Mesodermal cell (in vitro differentiated cells): Measurements from ENCODE around the gene PNLIPRP2. TPM values are rescaled to one million over a fixed set of nuclear protein-coding genes. Genes with fewer than 3 reads are reported as not detected.

Experiments used
- H3K27ac ChIP-seq: 2 replicates; pipeline ENCODE4 v1.7.0; 2013; ENCODE audit warnings: mild to moderate bottlenecking, low read depth, low read length, moderate library complexity; ENCODE audit not compliant: severe bottlenecking
- H3K36me3 ChIP-seq: 2 replicates; pipeline ENCODE4 v1.7.1; 2013; ENCODE audit warnings: mild to moderate bottlenecking, low read length, moderate library complexity; ENCODE audit not compliant: control insufficient read depth, insufficient read depth
- H3K4me1 ChIP-seq: one replicate; pipeline ENCODE4 v1.7.1; 2013; ENCODE audit warnings: mild to moderate bottlenecking, low read length; ENCODE audit not compliant: insufficient read depth, control insufficient read depth, poor library complexity, severe bottlenecking
- H3K4me3 ChIP-seq: 2 replicates; pipeline ENCODE4 v1.7.0; 2013; ENCODE audit warnings: low read length, control low read depth, mild to moderate bottlenecking; ENCODE audit not compliant: insufficient read depth, poor library complexity, severe bottlenecking; ENCODE audit errors: extremely low read depth
- H3K9me3 ChIP-seq: 2 replicates; pipeline ENCODE4 v1.7.1; 2013; ENCODE audit warnings: mild to moderate bottlenecking, low read length, moderate library complexity; ENCODE audit not compliant: control insufficient read depth
- WGBS, 2 experiments: methylation state at CpG; one replicate each; pipeline ENCODE4 v1.1.5; 2013; ENCODE audit warnings: missing lambda C conversion rate in 2 of 2; ENCODE audit not compliant: insufficient coverage in 2 of 2; 5-methylcytosine and 5-hydroxymethylcytosine counted together
- polyA plus RNA-seq, 2 experiments: library from polyadenylated mRNA; stranded (reverse); fragments of 50-300 nt; gene quantifications; one replicate each; pipeline ENCODE4 v1.2.3, GENCODE V29; 2013

PNLIPRP2 gene
- not detected for polyA plus RNA-seq (2013, experiment 1 of 2)
- polyA plus RNA-seq (2013, experiment 2 of 2), result not detected

DNA sequence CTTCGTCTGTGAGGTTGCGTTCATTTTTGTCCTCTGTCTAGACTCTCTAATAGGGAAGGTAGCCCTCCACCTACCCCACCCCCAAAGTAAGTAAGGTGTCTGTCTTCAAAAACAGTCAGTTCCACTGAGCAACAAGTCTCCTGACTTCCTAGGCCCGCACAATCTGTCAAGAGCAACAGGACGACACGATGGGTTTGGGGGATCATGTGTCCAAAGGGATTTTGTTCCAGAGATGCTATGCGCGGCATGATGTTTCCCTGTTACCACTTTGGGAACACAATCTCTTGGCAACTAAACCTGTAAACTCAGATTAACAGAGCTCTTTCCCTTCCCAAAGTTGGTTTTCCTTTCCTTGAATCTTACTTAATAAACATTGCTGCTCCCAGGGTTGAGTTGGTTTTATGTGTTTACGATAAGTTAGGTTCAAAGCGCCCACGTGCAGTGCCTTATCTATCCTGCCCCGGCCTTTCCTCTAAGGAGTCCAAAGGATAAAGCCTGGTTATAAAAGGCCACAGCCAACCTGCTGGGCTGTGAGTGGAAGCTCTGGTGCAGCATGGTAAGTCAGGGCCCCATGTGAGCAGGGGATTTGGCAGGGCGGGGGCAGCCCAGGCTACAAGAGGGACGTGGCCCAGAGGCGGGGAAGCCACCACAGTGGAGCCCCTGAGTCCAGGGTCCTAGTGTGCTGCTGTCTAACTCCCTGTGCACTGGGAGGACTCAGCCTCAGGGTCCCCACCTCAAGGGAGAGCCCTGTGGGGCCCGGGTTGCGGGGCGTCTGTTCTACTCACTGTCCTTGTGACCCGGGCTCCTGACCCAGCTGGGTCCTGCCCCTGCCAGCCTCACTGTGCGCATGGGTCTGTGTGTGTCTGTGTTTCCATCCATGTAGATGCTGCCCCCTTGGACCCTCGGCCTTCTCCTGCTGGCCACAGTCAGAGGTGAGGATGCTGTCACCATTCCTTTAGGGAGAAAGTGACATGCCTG is at the start of gene PNLIPRP2:
TSS of gene PNLIPRP2 (plus strand) at position 531 of the 978 bp plus-strand sequence.
- 82 to 96% methylated on average over 5 to 14 of the region's 20 CpGs for WGBS, 2 experiments
- H3K9me3 ChIP-seq, result no peaks in the 10 kb centered on the region
- no peak within 1 kb of the TSS for H3K4me3 ChIP-seq
- H3K4me1 ChIP-seq, result no peaks in the 10 kb centered on the region
- no peak within 1 kb of the TSS for H3K27ac ChIP-seq
- no peaks in the 10 kb centered on the region for H3K36me3 ChIP-seq

DNA sequence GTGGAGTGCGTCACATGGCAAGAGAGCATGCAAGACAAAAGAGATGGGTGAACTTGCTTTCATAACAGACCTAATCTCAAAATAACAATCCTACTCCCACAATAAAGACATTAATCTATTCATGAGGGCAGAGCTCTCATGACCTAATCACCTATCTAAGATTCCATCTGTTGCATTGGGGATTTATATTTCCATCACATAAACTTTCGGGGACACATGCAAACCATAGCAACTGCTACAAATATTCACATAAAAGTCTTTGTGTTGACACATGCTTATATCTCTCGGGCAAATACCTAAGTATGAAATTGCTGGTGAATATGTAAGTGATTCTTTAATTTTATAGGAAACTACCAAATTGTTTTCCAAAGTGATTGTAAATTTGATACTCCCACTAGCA is 46.0 kb upstream of the PNLIPRP2 start:
- 80% methylated on average over 1 of the region's 3 CpGs; no CpG with 5 or more reads in 1 of the 2 experiments for WGBS, 2 experiments
- no peaks in the 10 kb centered on the region for H3K4me1 ChIP-seq
- no peak overlapping the region for H3K27ac ChIP-seq
- no peaks in the 10 kb centered on the region for H3K9me3 ChIP-seq
- H3K36me3 ChIP-seq, result no peaks in the 10 kb centered on the region
- no peak overlapping the region for H3K4me3 ChIP-seq

- Histone ChIP-seq H3K36me3 (no peaks in the 10 kb centered on the region), H3K4me3 (no peak overlapping the region), H3K9me3 (no peaks in the 10 kb centered on the region), H3K27ac (no peak overlapping the region), H3K4me1 (no peaks in the 10 kb centered on the region)
- 85 to 91% methylated on average over 3 to 4 of the region's 8 CpGs for WGBS, 2 experiments
These were observed 32.7 kb upstream of the PNLIPRP2 start for GRCh38 chr10:116587878-116588591.

- WGBS, 2 experiments, result 92% methylated on average over 2 of the region's 2 CpGs; no CpG with 5 or more reads in 1 of the 2 experiments
These were observed 31.8 kb upstream of the PNLIPRP2 start for GRCh38 chr10:116588995-116589394.

GRCh38 chr10:116589926-116590325 is 30.8 kb upstream of the PNLIPRP2 start:
- Histone ChIP-seq H3K4me3 (no peak overlapping the region), H3K27ac (no peak overlapping the region), H3K4me1 (no peaks in the 10 kb centered on the region), H3K9me3 (no peaks in the 10 kb centered on the region), H3K36me3 (no peaks in the 10 kb centered on the region)
- WGBS, 2 experiments, result 60 to 71% methylated on average over 1 of the region's 2 CpGs

More at GRCh38 chr10:116588995-116589394, 31.8 kb upstream of the PNLIPRP2 start:
- no peak overlapping the region for H3K27ac ChIP-seq
- no peaks in the 10 kb centered on the region for H3K9me3 ChIP-seq
- H3K36me3 ChIP-seq, result no peaks in the 10 kb centered on the region
- no peak overlapping the region for H3K4me3 ChIP-seq
- no peaks in the 10 kb centered on the region for H3K4me1 ChIP-seq

GRCh38 chr10:116590590-116591444 is 29.9 kb upstream of the PNLIPRP2 start, which contains the start of gene PNLIPRP1:
Gene PNLIPRP1 (plus strand): TSS chr10:116590959. CDS start chr10:116591130, 171 bp downstream.
- no peak within 1 kb of the TSS for H3K27ac ChIP-seq
- H3K4me1 ChIP-seq, result no peaks in the 10 kb centered on the region
- H3K36me3 ChIP-seq, result no peaks in the 10 kb centered on the region
- H3K4me3 ChIP-seq, result no peak within 1 kb of the TSS
- 96 to 97% methylated on average over 3 of the region's 9 CpGs for WGBS, 2 experiments
- H3K9me3 ChIP-seq, result no peaks in the 10 kb centered on the region

GRCh38 chr10:116593139-116593740 is 27.5 kb upstream of the PNLIPRP2 start:
- 79 to 91% methylated on average over 3 to 4 of the region's 5 CpGs for WGBS, 2 experiments
- no peaks in the 10 kb centered on the region for H3K4me1 ChIP-seq

DNA sequence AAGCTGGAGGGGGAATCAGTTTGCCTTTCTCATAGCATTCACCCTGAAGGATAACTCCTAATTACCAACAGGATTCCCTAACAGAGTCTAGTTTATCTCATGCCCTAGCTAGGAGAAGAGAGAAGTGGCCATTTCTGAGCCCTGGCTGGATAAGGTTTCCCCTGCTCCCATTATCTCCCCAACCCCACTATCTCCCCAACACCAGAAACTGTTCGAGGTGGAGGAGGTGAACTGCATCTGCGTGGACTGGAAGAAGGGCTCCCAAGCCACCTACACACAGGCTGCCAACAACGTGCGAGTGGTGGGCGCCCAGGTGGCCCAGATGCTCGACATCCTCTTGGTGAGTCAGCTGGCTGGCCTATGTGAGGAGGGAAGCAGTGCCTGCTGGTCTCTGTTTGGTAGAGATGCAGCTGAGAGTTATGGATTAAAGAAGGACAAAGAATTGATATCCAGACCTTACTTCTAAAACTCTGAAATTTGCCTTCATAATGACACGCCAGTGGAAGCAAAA is 26.2 kb upstream of the PNLIPRP2 start:
- H3K4me3 ChIP-seq, result no peak overlapping the region
- no peaks in the 10 kb centered on the region for H3K4me1 ChIP-seq
- no peak overlapping the region for H3K27ac ChIP-seq
- 80 to 91% methylated on average over 4 to 6 of the region's 7 CpGs for WGBS, 2 experiments
- no peaks in the 10 kb centered on the region for H3K36me3 ChIP-seq
- H3K9me3 ChIP-seq, result no peaks in the 10 kb centered on the region

More at GRCh38 chr10:116593139-116593740, 27.5 kb upstream of the PNLIPRP2 start:
- H3K27ac ChIP-seq, result no peak overlapping the region
- no peaks in the 10 kb centered on the region for H3K9me3 ChIP-seq
- no peak overlapping the region for H3K4me3 ChIP-seq
- H3K36me3 ChIP-seq, result no peaks in the 10 kb centered on the region

- Histone ChIP-seq H3K27ac (no peak overlapping the region), H3K9me3 (no peaks in the 10 kb centered on the region), H3K4me3 (no peak overlapping the region), H3K4me1 (no peaks in the 10 kb centered on the region), H3K36me3 (no peaks in the 10 kb centered on the region)
- WGBS, 2 experiments, result 75 to 89% methylated on average over 2 of the region's 2 CpGs
These were observed 24.7 kb upstream of the PNLIPRP2 start for GRCh38 chr10:116596062-116596461.
